ENCODE measurements around the gene ADORA2A. TPM values are rescaled to one million over a fixed set of nuclear protein-coding genes. Genes with fewer than 3 reads are reported as not detected.

The ADORA2A gene
- total and polyA plus RNA-seq, 2 of the 13 experiments (the other 11 are each of a cell fraction or from before 2014, with no cell fraction given): 3.3 to 5.0 TPM

- TF ChIP-seq PAXIP1 (CRISPR knock-in tag; conservative IDR thresholded peaks at IDR 0.05) (peak; percentile 69), ZNF556 (CRISPR knock-in tag; IDR thresholded peaks at IDR 0.05; ENCODE audit: borderline replicate concordance) (0 out of 2 replicates have a peak, but pooled peaks have one; percentile 29), HNF1A (IDR thresholded peaks at IDR 0.05; ENCODE audit: low read depth) (no peak), HNF1A (CRISPR knock-in tag; IDR thresholded peaks at IDR 0.05; ENCODE audit: borderline replicate concordance) (0 out of 2 replicates have a peak, but pooled peaks have one; percentile 30), ZSCAN20 (CRISPR knock-in tag; IDR thresholded peaks at IDR 0.05; ENCODE audit: borderline replicate concordance) (no peak), HDAC1 (CRISPR knock-in tag; IDR thresholded peaks at IDR 0.05) (peak; percentile 61), ZFY (CRISPR knock-in tag; IDR thresholded peaks at IDR 0.05) (peak; percentile 58), ZNF589 (CRISPR knock-in tag; conservative IDR thresholded peaks at IDR 0.05) (0 out of 2 replicates have a peak, but pooled peaks have one; percentile 10), ZBED4 (CRISPR knock-in tag; IDR thresholded peaks at IDR 0.05; ENCODE audit: borderline replicate concordance) (peak; percentile 85; the same call in 1 of the 2 replicates), PAWR (CRISPR knock-in tag; IDR thresholded peaks at IDR 0.05; ENCODE audit: borderline replicate concordance) (no peak), SMARCE1 (IDR thresholded peaks at IDR 0.05; ENCODE audit: borderline replicate concordance) (no peak), POLR2A (IDR thresholded peaks at IDR 0.05; ENCODE audit: insufficient read depth in 1 of 2, low read depth in 2 of 2, low read length in 2 of 2) (peak in 1 of 2 experiments; percentile 13; a peak in 1 of 4 replicates), SOX6 (IDR thresholded peaks at IDR 0.05) (no peak), SOX6 (CRISPR knock-in tag; IDR thresholded peaks at IDR 0.05) (peak; percentile 93), RXRB (CRISPR knock-in tag; IDR thresholded peaks at IDR 0.05; ENCODE audit: borderline replicate concordance) (peak; percentile 61; the same call in 1 of the 2 replicates), SAP130 (CRISPR knock-in tag; IDR thresholded peaks at IDR 0.05; ENCODE audit: low read depth) (peak; percentile 70)
These were observed 7.1 kb upstream of the ADORA2A start (continued) for GRCh38 chr22:24420072-24420976.

Measured in HepG2 (cell line).